ENCODE data around the gene ARL10. TPM values are rescaled to one million over a fixed set of nuclear protein-coding genes. Genes with fewer than 3 reads are reported as not detected.

ARL10 gene
- total RNA-seq, 3 donors from 2014 or later (not counting 1 experiment from before 2014, with no cell fraction given): 0.75 to 6.8 (median 6.7) TPM

DNA sequence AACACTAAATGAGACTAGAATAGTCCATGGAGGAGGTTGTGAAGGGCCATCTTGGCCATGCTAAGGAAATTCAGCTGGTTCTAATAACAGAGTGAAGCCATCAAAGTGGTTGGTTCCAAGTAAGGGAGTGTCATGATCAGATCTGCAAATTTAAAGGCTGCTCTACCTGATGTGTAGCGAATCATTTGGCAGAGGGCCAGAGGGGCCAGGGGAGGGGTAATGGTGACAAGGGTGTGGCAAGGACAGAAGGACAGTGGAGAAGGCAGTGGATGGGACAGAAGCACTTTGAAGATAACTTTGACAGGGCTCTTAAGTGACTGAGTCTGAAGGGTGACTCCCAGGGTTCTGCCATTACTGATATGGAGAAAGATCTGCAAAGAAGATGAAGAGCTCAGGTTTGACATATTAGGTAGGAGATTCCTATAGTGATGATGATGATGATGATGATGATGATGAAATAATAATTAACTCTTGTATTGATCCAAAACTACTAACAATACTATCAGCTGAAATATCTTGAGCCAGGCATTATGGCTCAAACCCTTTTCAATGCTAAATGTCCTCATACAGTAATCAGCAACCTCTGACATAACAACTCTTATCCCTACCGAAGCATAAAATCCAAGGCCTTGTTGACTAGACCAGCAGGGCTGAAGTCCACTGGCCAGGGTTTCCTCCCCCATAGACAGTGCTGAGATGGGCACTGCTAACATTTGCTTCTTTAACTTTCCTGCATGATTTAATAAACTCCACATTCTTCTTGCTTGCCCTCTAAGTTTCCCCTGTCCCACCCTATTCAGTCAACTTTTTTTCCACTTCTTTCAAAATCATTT, 23.7 kb upstream of the ARL10 start:
- H3K4me3 ChIP-seq (ENCODE audit: low read length): no peak overlapping the region
- Mint-ChIP-seq H3K36me3 (peaks cover 13% of the 10 kb centered on the region), H3K4me3 (no peak overlapping the region), H3K4me1 (no peaks in the 10 kb centered on the region), H3K27ac (no peak overlapping the region), H3K27me3 (ENCODE audit: low read depth in 2 of 2) (no peaks in the 10 kb centered on the region), H3K9me3 (no peaks in the 10 kb centered on the region)
- 99% methylated on average over 2 of the region's 2 CpGs for WGBS (ENCODE audit: insufficient coverage)
- DNase-seq: no peak
- H3K27me3 ChIP-seq (ENCODE audit: control insufficient read depth, insufficient read depth, low read length): no peaks in the 10 kb centered on the region
- no peak overlapping the region for H3K27ac ChIP-seq (ENCODE audit: low read length)
- no peaks in the 10 kb centered on the region for H3K9me3 ChIP-seq (ENCODE audit: control insufficient read depth, insufficient read depth, low read length)
- intact Hi-C loops (cut with micrococcal nuclease): no loop called here
- H3K36me3 ChIP-seq (ENCODE audit: control insufficient read depth, insufficient read depth, low read length): peaks cover 31% of the 10 kb centered on the region
- no peak for TF ChIP-seq CTCF (IDR thresholded peaks at IDR 0.05)
- H3K4me1 ChIP-seq (ENCODE audit: control insufficient read depth, insufficient read depth, low read length): no peaks in the 10 kb centered on the region
- ATAC-seq: no peak

DNA sequence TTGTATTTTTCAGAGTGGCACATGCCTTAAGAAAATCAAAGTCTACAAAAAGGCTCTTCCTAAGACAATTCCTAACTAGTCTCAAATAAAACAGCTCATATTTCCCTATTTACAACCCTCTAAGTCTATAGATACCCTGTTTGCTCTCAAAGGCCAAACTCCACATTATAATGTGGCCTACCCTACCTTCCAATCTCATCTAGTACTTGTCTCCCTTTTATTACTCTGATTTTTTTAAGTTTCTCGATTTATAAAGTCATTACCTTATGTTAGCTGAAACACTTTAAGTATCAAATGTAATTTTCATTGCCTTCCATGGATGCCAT, 23.2 kb upstream of the ARL10 start:
- Histone ChIP-seq H3K36me3 (ENCODE audit: control insufficient read depth, insufficient read depth, low read length) (peaks cover 31% of the 10 kb centered on the region), H3K4me1 (ENCODE audit: control insufficient read depth, insufficient read depth, low read length) (no peaks in the 10 kb centered on the region), H3K4me3 (ENCODE audit: low read length) (no peak overlapping the region), H3K9me3 (ENCODE audit: control insufficient read depth, insufficient read depth, low read length) (no peaks in the 10 kb centered on the region), H3K27ac (ENCODE audit: low read length) (no peak overlapping the region), H3K27me3 (ENCODE audit: control insufficient read depth, insufficient read depth, low read length) (no peaks in the 10 kb centered on the region)
- DNase-seq: no peak
- Mint-ChIP-seq H3K27ac (peak overlapping the region in 1 of 2 donors; percentile 39), H3K36me3 (peaks cover 8% of the 10 kb centered on the region), H3K4me1 (no peaks in the 10 kb centered on the region), H3K27me3 (ENCODE audit: low read depth in 2 of 2) (no peaks in the 10 kb centered on the region), H3K4me3 (no peak overlapping the region), H3K9me3 (no peaks in the 10 kb centered on the region)
- no peak for TF ChIP-seq CTCF (IDR thresholded peaks at IDR 0.05)
- intact Hi-C loops (cut with micrococcal nuclease): no loop called here
- WGBS (ENCODE audit: insufficient coverage): 100% methylated on average over 1 of the region's 1 CpG
- no peak for ATAC-seq

DNA sequence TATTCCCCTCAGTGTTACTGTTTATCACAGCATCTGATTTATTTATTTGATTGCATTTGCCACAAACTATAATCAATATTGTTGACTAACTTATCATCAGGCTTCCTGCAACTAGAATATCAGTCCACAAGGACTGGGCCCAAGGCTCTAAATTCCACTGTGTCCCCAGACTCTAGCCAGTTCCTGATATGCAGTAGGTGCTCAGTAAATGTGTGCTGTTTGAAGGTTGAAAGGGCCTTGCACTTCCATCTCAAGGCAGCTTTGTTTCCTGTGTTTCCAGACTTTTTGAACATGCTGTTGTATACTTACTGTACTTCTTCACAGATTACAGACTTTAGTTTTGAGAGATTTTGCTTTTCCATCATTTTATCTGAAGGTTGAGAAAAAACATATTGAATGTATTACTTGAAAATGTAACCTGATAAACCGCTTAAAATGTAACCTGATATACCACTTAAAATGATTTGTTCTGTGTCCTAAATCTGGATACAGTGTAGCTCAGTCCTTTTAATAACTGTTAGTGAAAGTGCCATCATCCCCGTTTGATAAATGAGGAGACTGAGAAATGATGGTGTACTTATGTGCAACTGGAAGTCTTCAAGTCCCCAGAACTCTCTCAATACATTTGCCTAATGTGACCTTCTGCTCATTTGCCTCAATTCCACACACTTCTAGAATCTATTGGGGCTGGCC, 22.4 kb upstream of the ARL10 start:
- Mint-ChIP-seq H3K4me3 (no peak overlapping the region), H3K27me3 (ENCODE audit: low read depth in 2 of 2) (no peaks in the 10 kb centered on the region), H3K4me1 (no peaks in the 10 kb centered on the region), H3K27ac (peak overlapping the region in 1 of 2 donors; percentile 39), H3K9me3 (no peaks in the 10 kb centered on the region), H3K36me3 (peaks cover 5% of the 10 kb centered on the region)
- H3K9me3 ChIP-seq (ENCODE audit: control insufficient read depth, insufficient read depth, low read length): no peaks in the 10 kb centered on the region
- intact Hi-C loops (cut with micrococcal nuclease): no loop called here
- TF ChIP-seq CTCF (IDR thresholded peaks at IDR 0.05): no peak
- no peak overlapping the region for H3K27ac ChIP-seq (ENCODE audit: low read length)
- H3K36me3 ChIP-seq (ENCODE audit: control insufficient read depth, insufficient read depth, low read length): peaks cover 32% of the 10 kb centered on the region
- no peaks in the 10 kb centered on the region for H3K4me1 ChIP-seq (ENCODE audit: control insufficient read depth, insufficient read depth, low read length)
- H3K27me3 ChIP-seq (ENCODE audit: control insufficient read depth, insufficient read depth, low read length): no peaks in the 10 kb centered on the region
- no peak overlapping the region for H3K4me3 ChIP-seq (ENCODE audit: low read length)
- ATAC-seq (no peak), DNase-seq (no peak)
- 100% methylated on average over 1 of the region's 2 CpGs for WGBS (ENCODE audit: insufficient coverage)

Data from natural killer cell (primary cell).